Measurements from ENCODE around the gene TMEM255A. TPM values are rescaled to one million over a fixed set of nuclear protein-coding genes. Genes with fewer than 3 reads are reported as not detected.

The TMEM255A gene
- total and polyA plus RNA-seq, 8 donors, result 0.25 to 2.0 (median 0.65) TPM; not detected in 2

GRCh38 chrX:120309873-120310705, 1.2 kb downstream of the TMEM255A start:
- peaks cover 0 to 10% (median 3%) of the 10 kb centered on the region in 4 donors for H3K9me3 ChIP-seq
- H3K27me3 ChIP-seq, result peaks cover 16 to 74% (median 59%) of the 10 kb centered on the region in 3 donors
- peak in 1 of 2 donors; percentile 46 for DNase-seq
- H3K36me3 ChIP-seq, result no peaks in the 10 kb centered on the region
- H3K4me1 ChIP-seq, result peaks cover 9 to 31% (median 26%) of the 10 kb centered on the region in 4 donors
- peak overlapping the region; percentile 26 to 51 (median 38) for H3K4me3 ChIP-seq
- WGBS, 5 donors, result 1 to 52% (median 12%) methylated on average over 28 to 32 of the region's 32 CpGs
- H3K27ac ChIP-seq, result no peak overlapping the region
- intact Hi-C loops (cut with DNase I; ENCODE audit: low total_unique reads), result no loop called here
- TF ChIP-seq EP300 (IDR thresholded peaks at IDR 0.05) (no peak), CTCF (IDR thresholded peaks at IDR 0.05) (no peak), POLR2A (IDR thresholded peaks at IDR 0.05) (no peak), POLR2AphosphoS5 (IDR thresholded peaks at IDR 0.05) (no peak)

- intact Hi-C loops (cut with DNase I; ENCODE audit: low total_unique reads), result no loop called here
- no peak overlapping the region for H3K27ac ChIP-seq
- H3K4me1 ChIP-seq, result peaks cover 9 to 31% (median 26%) of the 10 kb centered on the region in 4 donors
- peaks cover 0 to 10% (median 3%) of the 10 kb centered on the region in 4 donors for H3K9me3 ChIP-seq
- no peaks in the 10 kb centered on the region for H3K36me3 ChIP-seq
- peak; percentile 65 to 88 for DNase-seq
- peaks cover 16 to 79% (median 59%) of the 10 kb centered on the region in 3 donors for H3K27me3 ChIP-seq
- peak overlapping the region; percentile 26 to 51 (median 38) for H3K4me3 ChIP-seq
- TF ChIP-seq EP300 (IDR thresholded peaks at IDR 0.05) (no peak), POLR2A (IDR thresholded peaks at IDR 0.05) (no peak), CTCF (IDR thresholded peaks at IDR 0.05) (peak in 4 of 7 experiments; percentile 17 to 38 (median 24)), POLR2AphosphoS5 (IDR thresholded peaks at IDR 0.05) (no peak)
- 3 to 48% (median 9%) methylated on average over 8 to 52 of the region's 52 CpGs for WGBS, 5 donors
Measured at GRCh38 chrX:120308959-120309872, 2.0 kb downstream of the TMEM255A start.

- H3K27ac ChIP-seq, result no peak overlapping the region
- no peak for TF ChIP-seq EP300 (IDR thresholded peaks at IDR 0.05)
- TF ChIP-seq POLR2AphosphoS5 (IDR thresholded peaks at IDR 0.05), result no peak
- TF ChIP-seq POLR2A (IDR thresholded peaks at IDR 0.05), result no peak
- TF ChIP-seq CTCF (IDR thresholded peaks at IDR 0.05), result no peak
- peaks cover 9 to 31% (median 26%) of the 10 kb centered on the region in 4 donors for H3K4me1 ChIP-seq
- intact Hi-C loops (cut with DNase I; ENCODE audit: low total_unique reads), result no loop called here
- peak in 1 of 2 donors; percentile 30 for DNase-seq
- WGBS, 5 donors, result 17 to 41% (median 23%) methylated on average over 10 to 12 of the region's 12 CpGs
- H3K4me3 ChIP-seq, result peak overlapping the region in 1 of 4 donors; percentile 51
- H3K36me3 ChIP-seq, result no peaks in the 10 kb centered on the region
- H3K27me3 ChIP-seq, result peaks cover 16 to 74% (median 59%) of the 10 kb centered on the region in 3 donors
- peaks cover 0 to 10% (median 3%) of the 10 kb centered on the region in 4 donors for H3K9me3 ChIP-seq
Measured at GRCh38 chrX:120308558-120308957, 2.7 kb downstream of the TMEM255A start.

- TF ChIP-seq EP300 (IDR thresholded peaks at IDR 0.05) (no peak), POLR2A (IDR thresholded peaks at IDR 0.05) (no peak), CTCF (IDR thresholded peaks at IDR 0.05) (no peak), POLR2AphosphoS5 (IDR thresholded peaks at IDR 0.05) (no peak)
- whole genome bisulfite sequencing, 5 donors, result 36 to 72% (median 48%) methylated on average over 2 of the region's 2 CpGs
- intact Hi-C loops (cut with DNase I; ENCODE audit: low total_unique reads), result no loop called here
- peaks cover 16 to 57% (median 53%) of the 10 kb centered on the region in 3 donors for H3K27me3 ChIP-seq
- H3K4me3 ChIP-seq, result no peak overlapping the region
- no peaks in the 10 kb centered on the region for H3K36me3 ChIP-seq
- H3K4me1 ChIP-seq, result peaks cover 9 to 31% (median 26%) of the 10 kb centered on the region in 4 donors
- no peak for DNase-seq
- peaks cover 0 to 10% (median 3%) of the 10 kb centered on the region in 4 donors for H3K9me3 ChIP-seq
- H3K27ac ChIP-seq, result no peak overlapping the region
Measured at GRCh38 chrX:120306630-120307029, 4.6 kb downstream of the TMEM255A start.
